Endothelial cell of umbilical vein (primary cell): Measurements from ENCODE around the gene MRGPRF.

Experiments
- EZH2 ChIP-seq: IDR thresholded peaks from 2 replicates; pipeline ENCODE4 v1.6.1; 2012; ENCODE audit warnings: borderline replicate concordance, low read depth, mild to moderate bottlenecking, moderate library complexity, low read length, inconsistent platforms; ENCODE audit not compliant: severe bottlenecking
- FOS ChIP-seq: IDR thresholded peaks from 2 replicates; pipeline ENCODE4 v1.6.1; 2011; ENCODE audit warnings: mild to moderate bottlenecking, low read length, moderate library complexity, borderline replicate concordance; ENCODE audit not compliant: insufficient read depth
- GATA2 ChIP-seq: IDR thresholded peaks from 2 replicates; pipeline ENCODE4 v1.7.0; 2011; ENCODE audit warnings: low read depth, mild to moderate bottlenecking, moderate library complexity, mixed read lengths, low read length; ENCODE audit not compliant: insufficient read length, insufficient read depth
- JUN ChIP-seq: IDR thresholded peaks from 2 replicates; pipeline ENCODE4 v1.6.1; 2011; ENCODE audit warnings: borderline replicate concordance, low read depth; ENCODE audit not compliant: insufficient read length, insufficient read depth
- MYC ChIP-seq: IDR thresholded peaks from one replicate; pipeline ENCODE4 v1.6.1; 2011; ENCODE audit warnings: mild to moderate bottlenecking, low read depth, low read length
- POLR2A ChIP-seq: IDR thresholded peaks from 2 replicates; pipeline ENCODE4 v1.6.1; 2012; ENCODE audit warnings: low read depth, mild to moderate bottlenecking, control low read depth, low read length
- POLR2AphosphoS5 ChIP-seq: IDR thresholded peaks from 2 replicates; pipeline ENCODE4 v1.6.1; 2012; ENCODE audit warnings: low read depth, mild to moderate bottlenecking, control low read depth, low read length, moderate library complexity; ENCODE audit not compliant: insufficient read depth
- TF ChIP-seq, protein P1 (sequence below): IDR thresholded peaks from 2 replicates; pipeline ENCODE4 v1.6.1; 2011; ENCODE audit not compliant: insufficient read depth, insufficient read length
- TF ChIP-seq, protein P2 (sequence below), 2 donors: IDR thresholded peaks; 1 replicate in 1 of 2; 2 replicates in 1 of 2; pipeline ENCODE4 v1.5.1; 2011; ENCODE audit warnings: low read length in 2 of 2, mild to moderate bottlenecking in 2 of 2, moderate library complexity in 2 of 2, control low read depth in 1 of 2, inconsistent platforms in 1 of 2, low read depth in 1 of 2; ENCODE audit not compliant: insufficient read depth in 1 of 2; ENCODE audit errors: extremely low read depth in 1 of 2

DNA sequence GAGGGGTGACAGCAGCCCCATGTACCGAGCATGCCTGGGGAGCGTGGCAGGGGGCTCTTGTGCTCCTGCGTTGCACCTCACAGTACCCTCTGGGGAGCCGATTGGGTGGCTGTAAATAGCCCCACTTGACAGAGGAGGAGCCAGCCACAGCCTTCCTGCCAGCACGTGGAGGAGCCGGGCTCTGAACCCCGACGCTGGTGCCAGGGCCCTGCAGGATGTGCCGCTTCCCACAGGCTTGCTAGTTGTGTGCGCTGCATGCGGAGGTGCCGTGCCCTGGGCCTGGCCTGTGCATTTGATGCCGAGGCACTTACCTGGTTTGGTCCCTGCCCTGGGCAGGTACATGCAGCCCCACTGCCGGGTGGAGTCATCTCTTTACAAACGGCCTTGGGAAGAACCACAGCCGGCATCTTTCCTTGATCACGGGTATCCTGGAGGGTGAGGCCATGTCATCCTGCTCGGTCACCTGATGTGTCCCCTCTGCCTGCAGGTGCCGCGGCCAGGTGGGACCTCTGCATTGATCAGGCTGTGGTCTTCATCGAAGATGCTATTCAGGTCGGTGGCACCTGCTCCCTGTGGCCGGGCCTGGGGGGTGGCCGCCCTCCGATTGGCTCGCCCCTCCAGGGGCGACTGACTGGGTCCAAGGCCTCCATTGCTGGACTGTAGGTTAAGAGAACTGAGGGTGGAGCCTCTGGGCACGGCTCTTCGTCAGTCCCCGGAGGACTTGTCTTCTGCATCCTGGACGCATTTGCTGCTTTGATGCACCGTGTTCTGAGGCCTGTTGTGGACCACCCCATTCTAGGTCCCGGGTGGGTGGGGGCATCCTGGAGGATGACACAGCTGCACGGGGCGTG is 40.7 kb upstream of the MRGPRF start:
- no peak for TF ChIP-seq POLR2A
- TF ChIP-seq, protein P1, sequence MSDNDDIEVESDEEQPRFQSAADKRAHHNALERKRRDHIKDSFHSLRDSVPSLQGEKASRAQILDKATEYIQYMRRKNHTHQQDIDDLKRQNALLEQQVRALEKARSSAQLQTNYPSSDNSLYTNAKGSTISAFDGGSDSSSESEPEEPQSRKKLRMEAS: no peak
- TF ChIP-seq, protein P2, sequence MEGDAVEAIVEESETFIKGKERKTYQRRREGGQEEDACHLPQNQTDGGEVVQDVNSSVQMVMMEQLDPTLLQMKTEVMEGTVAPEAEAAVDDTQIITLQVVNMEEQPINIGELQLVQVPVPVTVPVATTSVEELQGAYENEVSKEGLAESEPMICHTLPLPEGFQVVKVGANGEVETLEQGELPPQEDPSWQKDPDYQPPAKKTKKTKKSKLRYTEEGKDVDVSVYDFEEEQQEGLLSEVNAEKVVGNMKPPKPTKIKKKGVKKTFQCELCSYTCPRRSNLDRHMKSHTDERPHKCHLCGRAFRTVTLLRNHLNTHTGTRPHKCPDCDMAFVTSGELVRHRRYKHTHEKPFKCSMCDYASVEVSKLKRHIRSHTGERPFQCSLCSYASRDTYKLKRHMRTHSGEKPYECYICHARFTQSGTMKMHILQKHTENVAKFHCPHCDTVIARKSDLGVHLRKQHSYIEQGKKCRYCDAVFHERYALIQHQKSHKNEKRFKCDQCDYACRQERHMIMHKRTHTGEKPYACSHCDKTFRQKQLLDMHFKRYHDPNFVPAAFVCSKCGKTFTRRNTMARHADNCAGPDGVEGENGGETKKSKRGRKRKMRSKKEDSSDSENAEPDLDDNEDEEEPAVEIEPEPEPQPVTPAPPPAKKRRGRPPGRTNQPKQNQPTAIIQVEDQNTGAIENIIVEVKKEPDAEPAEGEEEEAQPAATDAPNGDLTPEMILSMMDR (IDR thresholded peaks at IDR 0.05; ENCODE audit: extremely low read depth in 1 of 2, insufficient read depth in 1 of 2, low read depth in 1 of 2, low read length in 2 of 2): no peak
- no peak for TF ChIP-seq FOS
- TF ChIP-seq POLR2AphosphoS5: no peak
- TF ChIP-seq EZH2: no peak
- TF ChIP-seq MYC: no peak
- no peak for TF ChIP-seq GATA2
- TF ChIP-seq JUN: no peak
